ENCODE measurements around the gene SPON1.
"Not testable (repeated sequence)": the region's sequence is repeated elsewhere in the genome, so short reads cannot be mapped to it uniquely, and the experiment has no call there.

Gene SPON1

GRCh38 chr11:13962562-13963168 lies at the start of gene SPON1:
Gene SPON1, plus strand, starts transcription at chr11:13962723. Its CDS starts 182 bp downstream, at chr11:13962905.
- no peak for DNase-seq (ENCODE audit: low read depth)

GRCh38 chr11:13917264-13917663 lies 45.3 kb upstream of the SPON1 start:
- no peak for DNase-seq (ENCODE audit: low read depth)

- no peak for DNase-seq (ENCODE audit: low read depth)
These were observed 44.6 kb upstream of the SPON1 start for GRCh38 chr11:13917904-13918303.

GRCh38 chr11:13920756-13921155 lies 41.8 kb upstream of the SPON1 start:
- no peak for DNase-seq (ENCODE audit: low read depth)

- DNase-seq (ENCODE audit: low read depth) = no peak
These were observed 41.0 kb upstream of the SPON1 start for GRCh38 chr11:13921545-13921944.

DNA sequence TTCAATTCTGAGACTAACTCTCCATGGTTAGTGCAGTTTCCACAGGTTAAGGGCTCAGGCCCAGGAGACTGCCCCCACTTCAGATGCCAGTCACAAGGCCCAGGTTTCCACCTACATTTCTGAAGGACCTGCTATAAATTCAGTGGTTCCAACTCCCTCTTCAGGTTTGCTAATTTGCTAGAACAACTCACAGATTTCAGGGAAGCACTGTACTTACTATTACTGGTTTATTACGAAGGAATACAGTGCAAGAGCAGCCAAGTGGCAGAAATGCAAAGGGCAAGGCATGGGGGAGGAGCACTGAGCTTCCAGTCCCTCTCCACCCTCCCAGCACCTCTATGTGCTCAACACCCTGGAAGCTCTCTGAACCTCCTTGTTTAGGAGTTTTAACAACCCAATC lies 39.3 kb upstream of the SPON1 start:
- no peak for DNase-seq (ENCODE audit: low read depth)

DNA sequence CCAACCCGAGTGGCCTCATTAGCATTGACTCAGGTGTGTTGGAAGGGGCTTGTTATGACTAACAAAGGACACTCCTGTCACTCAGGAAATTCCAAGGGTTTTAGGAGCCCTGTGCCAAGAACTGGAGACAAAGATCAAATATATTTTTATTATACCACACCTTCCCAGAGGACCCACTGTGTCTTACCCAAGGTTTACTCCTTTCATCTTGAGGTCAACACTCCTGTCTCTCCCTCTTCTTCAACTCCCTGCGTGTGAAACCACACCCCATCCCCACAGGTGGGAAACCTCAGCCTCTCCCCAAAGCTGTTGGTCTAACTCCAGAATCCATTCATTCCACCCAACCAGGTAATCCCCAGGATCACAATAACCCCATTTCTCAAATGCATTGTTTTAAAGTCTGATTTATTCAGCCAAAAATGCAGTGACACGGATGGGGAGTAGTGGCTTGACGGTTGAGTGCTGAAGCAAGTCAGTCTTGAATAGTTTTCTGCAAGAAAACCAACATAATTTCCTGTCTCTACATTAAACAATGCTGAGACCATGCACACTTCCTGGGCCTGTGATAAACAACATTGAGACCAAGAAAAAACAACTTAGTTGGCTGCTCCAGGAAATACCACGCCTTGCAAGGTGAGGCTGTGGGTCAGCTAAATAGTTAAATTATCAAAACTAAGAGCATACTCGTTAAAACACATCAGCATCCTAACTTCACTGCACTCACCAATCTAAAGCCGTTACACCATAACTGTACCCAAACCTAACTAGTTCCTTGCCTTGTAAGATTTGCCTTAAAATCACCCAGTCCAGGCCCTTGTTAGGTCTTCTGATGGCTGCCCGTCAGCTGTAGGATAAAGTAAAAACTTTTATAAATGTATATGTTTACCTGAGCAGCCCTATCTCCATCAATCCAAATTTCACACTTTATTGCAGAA lies 38.5 kb upstream of the SPON1 start:
- DNase-seq (ENCODE audit: low read depth) = no peak

- no peak for DNase-seq (ENCODE audit: low read depth)
These were observed 37.7 kb upstream of the SPON1 start for GRCh38 chr11:13924801-13925327.

GRCh38 chr11:13926366-13926765 lies 36.2 kb upstream of the SPON1 start:
- DNase-seq (ENCODE audit: low read depth) = not testable (repeated sequence)

- DNase-seq (ENCODE audit: low read depth) = no peak
These were observed 35.5 kb upstream of the SPON1 start for GRCh38 chr11:13926981-13927380.

- no peak for DNase-seq (ENCODE audit: low read depth)
These were observed 35.0 kb upstream of the SPON1 start for GRCh38 chr11:13927481-13927880.

DNA sequence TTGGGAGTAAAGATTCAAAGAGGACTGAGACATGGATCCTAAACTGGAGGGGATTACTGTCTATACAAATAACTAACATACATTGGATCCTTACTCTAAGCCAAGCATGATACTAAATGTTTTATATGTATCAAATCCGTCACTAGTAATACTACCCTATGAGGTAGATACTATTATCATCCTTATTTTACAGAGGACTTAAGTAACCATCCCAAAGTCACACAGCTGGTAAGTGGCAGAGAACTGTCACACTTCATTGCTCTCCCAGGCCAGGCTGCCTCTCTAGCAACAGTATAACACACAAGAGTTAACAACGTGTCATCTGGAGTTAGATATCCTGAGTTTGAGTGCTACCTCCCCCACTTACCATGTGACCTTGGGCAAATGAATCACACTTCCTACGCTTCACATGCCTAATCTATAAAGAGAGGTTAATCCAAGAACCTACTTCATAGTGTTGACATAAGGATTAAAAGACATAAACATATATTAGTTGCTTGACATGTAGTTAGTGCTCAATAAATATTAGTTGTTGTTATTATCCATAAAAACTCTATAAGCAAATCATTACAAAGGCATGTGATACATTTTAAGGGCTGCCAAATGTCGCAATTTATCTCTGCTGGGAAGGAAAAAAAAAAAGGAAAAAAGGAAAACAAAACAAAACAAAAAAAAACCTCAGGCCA lies 33.8 kb upstream of the SPON1 start:
- DNase-seq (ENCODE audit: low read depth) = no peak

- DNase-seq (ENCODE audit: low read depth) = no peak
These were observed 33.1 kb upstream of the SPON1 start for GRCh38 chr11:13929395-13929891.

GRCh38 chr11:13931356-13931755 lies 31.2 kb upstream of the SPON1 start:
- DNase-seq (ENCODE audit: low read depth) = no peak

DNA sequence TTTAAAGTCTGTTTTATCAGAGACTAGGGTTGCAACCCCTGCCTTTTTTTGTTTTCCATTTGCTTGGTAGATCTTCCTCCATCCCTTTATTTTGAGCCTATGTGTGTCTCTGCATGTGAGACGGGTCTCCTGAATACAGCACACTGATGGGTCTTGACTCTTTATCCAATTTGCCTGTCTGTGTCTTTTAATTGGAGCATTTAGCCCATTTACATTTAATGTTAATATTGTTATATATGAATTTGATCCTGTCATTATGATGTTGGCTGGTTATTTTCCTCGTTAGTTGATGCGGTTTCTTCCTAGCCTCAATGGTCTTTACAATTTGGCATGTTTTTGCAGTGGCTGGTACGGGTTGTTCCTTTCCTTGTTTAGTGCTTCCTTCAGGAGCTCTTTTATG lies 25.4 kb upstream of the SPON1 start:
- DNase-seq (ENCODE audit: low read depth) = not testable (repeated sequence)

DNA sequence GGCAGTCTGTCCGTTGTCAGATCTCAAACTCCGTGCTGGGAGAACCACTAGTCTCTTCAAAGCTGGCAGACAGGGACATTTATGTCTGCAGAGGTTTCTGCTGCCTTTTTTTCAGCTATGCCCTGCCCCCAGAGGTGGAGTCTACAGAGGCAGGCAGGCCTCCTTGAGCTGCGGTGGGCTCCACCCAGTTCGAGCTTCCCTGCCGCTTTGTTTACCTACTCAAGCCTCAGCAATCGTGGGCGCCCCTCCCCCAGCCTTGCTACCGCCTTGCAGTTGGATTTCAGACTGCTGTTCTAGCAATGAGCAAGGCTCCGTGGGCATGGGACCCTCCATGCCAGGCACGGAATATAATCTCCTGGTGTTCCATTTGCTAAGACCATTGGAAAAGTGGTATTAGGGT lies 23.7 kb upstream of the SPON1 start:
- not testable (repeated sequence) for DNase-seq (ENCODE audit: low read depth)

DNA sequence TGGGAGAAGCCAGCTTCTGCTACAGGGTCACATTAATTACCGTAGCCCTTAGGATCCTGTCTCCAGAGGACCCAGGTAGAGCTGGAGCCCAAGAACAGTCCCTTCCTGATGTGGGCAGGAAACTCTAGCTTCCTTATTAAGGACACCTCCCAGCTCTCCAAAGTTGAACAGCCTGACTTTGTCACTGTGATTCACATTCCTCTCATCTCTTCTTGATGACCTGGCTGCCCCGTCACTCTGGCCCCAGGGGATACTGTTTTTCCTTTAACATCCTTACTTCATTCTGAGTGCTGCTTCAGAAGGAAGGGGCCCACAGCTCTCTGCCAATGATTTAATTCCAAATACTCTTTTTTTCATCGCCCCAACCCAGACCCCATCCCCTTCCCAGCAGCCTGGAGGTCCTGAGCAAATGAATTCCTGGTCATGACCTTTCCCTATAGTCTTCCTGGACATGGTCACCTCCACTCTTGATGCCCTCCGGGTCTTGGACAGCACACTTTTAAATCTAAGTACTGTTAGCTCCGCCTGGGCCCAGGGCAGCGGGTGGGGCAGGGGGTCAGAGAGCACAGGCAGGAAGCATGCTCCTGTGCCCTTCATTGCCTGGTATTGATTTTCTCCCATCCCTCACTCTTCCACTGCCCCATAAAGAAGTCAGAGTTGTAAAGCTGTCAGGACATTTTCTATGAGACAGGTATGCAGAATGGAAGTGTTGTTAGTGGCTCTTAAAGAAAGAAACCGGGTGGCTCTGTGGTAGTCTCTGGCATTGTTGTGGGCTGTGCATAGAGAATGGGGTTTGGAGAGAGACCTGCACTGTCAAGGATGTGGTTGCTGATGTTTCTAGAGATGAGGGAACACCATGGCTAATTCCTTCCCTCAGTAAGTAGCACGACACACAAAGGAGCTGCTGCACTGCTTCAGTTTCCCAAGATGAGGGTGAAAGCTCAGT lies 22.3 kb upstream of the SPON1 start:
- DNase-seq (ENCODE audit: low read depth) = no peak

GRCh38 chr11:13940907-13941256 lies 21.6 kb upstream of the SPON1 start:
- no peak for DNase-seq (ENCODE audit: low read depth)

DNA sequence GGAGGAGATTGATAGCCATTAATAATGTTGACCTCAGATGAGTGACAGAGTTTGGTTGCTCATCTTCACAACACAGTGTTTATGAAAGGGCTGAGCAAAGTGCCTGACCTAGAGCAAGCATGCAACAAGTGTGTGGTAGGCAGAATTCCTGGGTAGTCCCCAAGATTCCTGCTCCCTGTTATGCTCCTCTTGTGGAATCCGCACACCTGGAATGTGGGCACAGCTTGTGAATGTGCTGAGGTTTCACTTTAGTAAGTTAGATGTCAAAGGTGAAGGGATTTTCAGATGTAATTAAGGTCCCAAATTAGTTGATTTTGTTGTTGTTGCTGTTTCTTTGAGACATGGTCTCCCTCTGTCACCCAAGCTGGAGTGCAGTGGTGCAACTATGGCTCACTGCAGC lies 20.7 kb upstream of the SPON1 start:
- no peak for DNase-seq (ENCODE audit: low read depth)

- no peak for DNase-seq (ENCODE audit: low read depth)
These were observed 20.1 kb upstream of the SPON1 start for GRCh38 chr11:13942378-13942777.

GRCh38 chr11:13942971-13943381 lies 19.5 kb upstream of the SPON1 start:
- DNase-seq (ENCODE audit: low read depth) = no peak

Data from activated T-cell treated with anti-CD3 and anti-CD28 coated beads for 24 hours (primary cell).